Esophagus squamous epithelium (tissue), 5 donors: ENCODE data around the gene CCNJL. TPM values are rescaled to one million over a fixed set of nuclear protein-coding genes. Genes with fewer than 3 reads are reported as not detected.
A peak's percentile ranks its signal among the peaks of the same experiment; 100 is the strongest.

Experiments
- DNase-seq: peaks from one replicate; lab custom pipeline; 2025; lab: John Stamatoyannopoulos, UW
- H3K27ac ChIP-seq, 4 donors: fragments of 200-600 bp; sonication (generic); one replicate each; pipeline ENCODE4 v1.5.1; 2016 to 2019; ENCODE audit warnings: mild to moderate bottlenecking in 1 of 4
- H3K27me3 ChIP-seq, 4 donors: fragments of 200-600 bp; sonication (generic); 1 replicate in 3 of 4; 2 replicates in 1 of 4; pipeline versions ENCODE4 v1.5.1 to v1.6.0; 2017 to 2021; ENCODE audit warnings: antibody characterized with exemption in 1 of 4
- H3K36me3 ChIP-seq, 3 donors: fragments of 200-600 bp; sonication (generic); one replicate each; pipeline ENCODE4 v1.5.1; 2016 to 2019
- H3K4me1 ChIP-seq, 3 donors: fragments of 200-600 bp; sonication (generic); one replicate each; pipeline ENCODE4 v1.5.1; 2017 to 2019
- H3K4me3 ChIP-seq, 4 donors: fragments of 200-600 bp; sonication (generic); 1 replicate in 3 of 4; 2 replicates in 1 of 4; pipeline ENCODE4 v1.5.1; 2016 to 2019; ENCODE audit warnings: mild to moderate bottlenecking in 2 of 4, moderate library complexity in 1 of 4
- H3K9me3 ChIP-seq, 3 donors: fragments of 200-600 bp; sonication (generic); one replicate each; pipeline ENCODE4 v1.5.1; 2016 to 2019
- CTCF ChIP-seq, 6 experiments: fragments of 450-650 bp in 4 of 6; fragments of 200-600 bp in 2 of 6; sonication (generic) in 2 of 6; IDR thresholded peaks; one replicate each; pipeline ENCODE4 v1.5.1; 2016 to 2019; ENCODE audit warnings: antibody characterized with exemption in 6 of 6, mild to moderate bottlenecking in 4 of 6, moderate library complexity in 4 of 6
- POLR2A ChIP-seq, 4 donors: fragments of 450-650 bp; IDR thresholded peaks; one replicate each; pipeline ENCODE4 v1.6.1; 2017; ENCODE audit warnings: antibody characterized with exemption in 4 of 4, mild to moderate bottlenecking in 4 of 4, moderate library complexity in 3 of 4
- WGBS, 2 donors: methylation state at CpG; one replicate each; pipeline ENCODE4 v1.1.5; 2018; 5-methylcytosine and 5-hydroxymethylcytosine counted together
- intact Hi-C: fragments of 100-400 bp; cut with DNase I; formaldehyde crosslinking; loops from one replicate; pipeline ENCODE4 v1.15.0; 2022
- total RNA-seq, 4 donors: library from RNA; depleted of rRNA; stranded (reverse); fragments of >200 nt; gene quantifications; one replicate each; pipeline ENCODE4 v1.1.0, GENCODE V29; 2016
- donor health status: DM: yes; HTN: yes; CAD: no.

Gene CCNJL
- total RNA-seq, 4 donors from 2014 or later, result 0.04 to 3.0 (median 0.74) TPM

- H3K36me3 ChIP-seq, result no peaks in the 10 kb centered on the region
- H3K4me3 ChIP-seq, result no peak overlapping the region
- no peak overlapping the region for H3K27ac ChIP-seq
- peaks cover 3 to 44% (median 4%) of the 10 kb centered on the region in 3 donors for H3K4me1 ChIP-seq
- intact Hi-C loops, result no loop called here
- no peaks in the 10 kb centered on the region for H3K9me3 ChIP-seq
- TF ChIP-seq CTCF (IDR thresholded peaks at IDR 0.05), result no peak
- TF ChIP-seq POLR2A (IDR thresholded peaks at IDR 0.05), result no peak
- no peaks in the 10 kb centered on the region for H3K27me3 ChIP-seq
- DNase-seq, result no peak
- 43 to 78% methylated on average over 4 to 5 of the region's 5 CpGs for WGBS, 2 donors
Measured at GRCh38 chr5:160233215-160233614, 79.1 kb downstream of the CCNJL start.

- no peaks in the 10 kb centered on the region for H3K36me3 ChIP-seq
- WGBS, 2 donors, result 41 to 66% methylated on average over 2 to 7 of the region's 10 CpGs
Measured at GRCh38 chr5:160231783-160232342, 80.5 kb downstream of the CCNJL start.

GRCh38 chr5:160230686-160231527 is 81.5 kb downstream of the CCNJL start:
- Histone ChIP-seq H3K27me3 (no peaks in the 10 kb centered on the region), H3K9me3 (no peaks in the 10 kb centered on the region), H3K4me3 (no peak overlapping the region), H3K4me1 (peaks cover 3 to 44% (median 4%) of the 10 kb centered on the region in 3 donors), H3K27ac (peak overlapping the region; percentile 67 to 80 (median 76)), H3K36me3 (no peaks in the 10 kb centered on the region)
- 48 to 63% methylated on average over 7 of the region's 9 CpGs for WGBS, 2 donors
- TF ChIP-seq CTCF (IDR thresholded peaks at IDR 0.05) (no peak), POLR2A (IDR thresholded peaks at IDR 0.05) (no peak)
- intact Hi-C loops, result no loop called here
- DNase-seq, result no peak

More at GRCh38 chr5:160231783-160232342, 80.5 kb downstream of the CCNJL start:
- peak overlapping the region in 2 of 4 donors; percentile 77 to 80 for H3K27ac ChIP-seq
- H3K27me3 ChIP-seq, result no peaks in the 10 kb centered on the region
- H3K4me1 ChIP-seq, result peaks cover 3 to 44% (median 4%) of the 10 kb centered on the region in 3 donors
- no peak for TF ChIP-seq POLR2A (IDR thresholded peaks at IDR 0.05)
- TF ChIP-seq CTCF (IDR thresholded peaks at IDR 0.05), result no peak
- H3K4me3 ChIP-seq, result no peak overlapping the region
- DNase-seq, result no peak
- no peaks in the 10 kb centered on the region for H3K9me3 ChIP-seq
- intact Hi-C loops, result no loop called here

DNA sequence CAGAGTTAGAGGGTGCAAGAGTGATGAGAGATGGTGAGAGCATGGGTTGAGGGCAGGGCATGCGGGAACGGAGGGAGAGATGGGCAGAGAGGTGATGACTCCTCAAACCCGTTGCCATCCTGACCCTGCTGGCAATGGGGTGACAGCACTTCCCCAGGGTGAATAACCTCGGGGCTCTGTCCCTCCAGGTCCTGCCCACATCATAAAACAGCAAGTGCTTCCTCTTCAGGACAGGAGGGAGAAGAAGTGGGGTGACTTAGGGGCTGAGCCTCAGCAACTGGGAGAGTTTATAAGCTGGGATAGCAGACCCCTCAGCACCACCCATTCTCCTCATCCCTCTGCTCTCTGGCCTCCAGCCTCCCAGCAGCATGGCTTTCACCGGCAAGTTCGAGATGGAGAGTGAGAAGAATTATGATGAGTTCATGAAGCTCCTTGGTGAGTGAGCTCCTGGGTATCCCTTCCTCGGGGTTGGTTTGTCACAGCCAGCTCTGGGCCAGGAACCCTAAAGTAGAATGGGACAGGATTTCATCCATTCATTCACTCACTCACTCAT is 83.1 kb downstream of the CCNJL start, which contains the start of gene FABP6:
TSS of gene FABP6 (plus strand) at position 317 of the 553 bp plus-strand sequence. CDS start at position 369, 52 bp downstream.
- no peaks in the 10 kb centered on the region for H3K9me3 ChIP-seq
- intact Hi-C loops, result no loop called here
- TF ChIP-seq POLR2A (IDR thresholded peaks at IDR 0.05) (no peak), CTCF (IDR thresholded peaks at IDR 0.05) (no peak)

More for the DNA sequence above, 83.1 kb downstream of the CCNJL start, which contains the start of gene FABP6:
- peak within 1 kb of the TSS in 1 of 4 donors; percentile 80 for H3K27ac ChIP-seq
- H3K27me3 ChIP-seq, result no peaks in the 10 kb centered on the region
- no peak for DNase-seq
- H3K36me3 ChIP-seq, result no peaks in the 10 kb centered on the region
- H3K4me3 ChIP-seq, result no peak within 1 kb of the TSS
- H3K4me1 ChIP-seq, result peaks cover 3 to 44% (median 4%) of the 10 kb centered on the region in 3 donors
- WGBS, 2 donors, result 60 to 71% methylated on average over 4 to 7 of the region's 7 CpGs
